Measurements from ENCODE around the gene JAM3.
A peak's percentile ranks its signal among the peaks of the same experiment; 100 is the strongest.

JAM3 gene

GRCh38 chr11:134126217-134126822 lies 57.4 kb downstream of the JAM3 start:
- Histone ChIP-seq H3K4me3 (ENCODE audit: insufficient read length, low read depth) (no peak overlapping the region), H3K9me3 (ENCODE audit: insufficient read depth, low read length) (peaks cover under 1% of the 10 kb centered on the region; the same call in 1 of the 2 replicates), H3K9ac (ENCODE audit: insufficient read length, low read depth) (no peak overlapping the region), H3K4me1 (ENCODE audit: insufficient read depth, insufficient read length) (no peaks in the 10 kb centered on the region), H3K27me3 (ENCODE audit: insufficient read depth, insufficient read length) (peaks cover 7% of the 10 kb centered on the region), H3K36me3 (ENCODE audit: insufficient read depth, insufficient read length, low read length) (no peaks in the 10 kb centered on the region)
- TF ChIP-seq ZNF274 (IDR thresholded peaks at IDR 0.05; ENCODE audit: low read depth, low read length) = no peak
- TF ChIP-seq YY1 (IDR thresholded peaks at IDR 0.05; ENCODE audit: insufficient read depth, insufficient read length) = no peak
- TF ChIP-seq SUZ12 (IDR thresholded peaks at IDR 0.05; ENCODE audit: extremely low read depth, insufficient read depth, insufficient read length) = no peak
- DNase-seq (ENCODE audit: low read depth, low spot score) = peak; percentile 69

DNA sequence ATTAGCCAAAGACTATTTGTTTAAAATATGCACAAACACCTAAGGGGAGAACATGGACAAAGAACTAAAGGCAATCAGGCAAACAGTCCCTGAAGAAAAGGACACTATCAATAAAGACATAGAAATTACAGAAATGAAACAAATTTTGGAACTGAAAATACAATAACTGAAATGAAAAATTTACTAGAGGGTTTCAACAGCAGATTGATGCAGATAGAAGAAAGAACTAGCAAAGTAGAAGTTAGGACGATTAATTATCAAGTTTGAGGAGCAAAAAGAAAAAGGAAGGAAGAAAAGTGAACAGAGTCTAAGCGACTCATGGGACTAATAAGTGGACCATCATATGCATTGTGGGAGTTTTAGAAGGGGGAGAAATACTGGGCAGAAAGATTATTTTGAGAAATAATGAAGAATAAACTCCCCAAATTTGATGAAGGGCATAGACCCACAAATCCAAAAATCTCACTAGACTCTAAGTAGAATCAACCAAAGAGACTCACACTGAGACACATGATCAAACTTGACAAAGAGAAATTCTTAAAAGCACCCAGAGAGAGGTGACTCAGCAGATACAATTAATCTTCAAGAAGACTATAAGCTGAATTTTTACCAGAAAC lies 62.9 kb downstream of the JAM3 start:
- Histone ChIP-seq H3K4me1 (ENCODE audit: insufficient read depth, insufficient read length) (no peaks in the 10 kb centered on the region), H3K9ac (ENCODE audit: insufficient read length, low read depth) (no peak overlapping the region), H3K4me3 (ENCODE audit: insufficient read length, low read depth) (no peak overlapping the region), H3K27me3 (ENCODE audit: insufficient read depth, insufficient read length) (no peaks in the 10 kb centered on the region), H3K36me3 (ENCODE audit: insufficient read depth, insufficient read length, low read length) (no peaks in the 10 kb centered on the region), H3K9me3 (ENCODE audit: insufficient read depth, low read length) (peaks cover 11% of the 10 kb centered on the region)
- TF ChIP-seq YY1 (IDR thresholded peaks at IDR 0.05; ENCODE audit: insufficient read depth, insufficient read length) = no peak
- TF ChIP-seq ZNF274 (IDR thresholded peaks at IDR 0.05; ENCODE audit: low read depth, low read length) = no peak
- TF ChIP-seq SUZ12 (IDR thresholded peaks at IDR 0.05; ENCODE audit: extremely low read depth, insufficient read depth, insufficient read length) = no peak
- no peak for DNase-seq (ENCODE audit: low read depth, low spot score)

- H3K9ac ChIP-seq (ENCODE audit: insufficient read length, low read depth) = no peak overlapping the region
- H3K36me3 ChIP-seq (ENCODE audit: insufficient read depth, insufficient read length, low read length) = no peaks in the 10 kb centered on the region
- H3K27me3 ChIP-seq (ENCODE audit: insufficient read depth, insufficient read length) = no peaks in the 10 kb centered on the region
- no peaks in the 10 kb centered on the region for H3K4me1 ChIP-seq (ENCODE audit: insufficient read depth, insufficient read length)
- TF ChIP-seq SUZ12 (IDR thresholded peaks at IDR 0.05; ENCODE audit: extremely low read depth, insufficient read depth, insufficient read length) (no peak), YY1 (IDR thresholded peaks at IDR 0.05; ENCODE audit: insufficient read depth, insufficient read length) (no peak), ZNF274 (IDR thresholded peaks at IDR 0.05; ENCODE audit: low read depth, low read length) (no peak)
- DNase-seq (ENCODE audit: low read depth, low spot score) = no peak
- H3K4me3 ChIP-seq (ENCODE audit: insufficient read length, low read depth) = no peak overlapping the region
- H3K9me3 ChIP-seq (ENCODE audit: insufficient read depth, low read length) = peaks cover 11% of the 10 kb centered on the region
These were observed 63.9 kb downstream of the JAM3 start for GRCh38 chr11:134132808-134133207.

DNA sequence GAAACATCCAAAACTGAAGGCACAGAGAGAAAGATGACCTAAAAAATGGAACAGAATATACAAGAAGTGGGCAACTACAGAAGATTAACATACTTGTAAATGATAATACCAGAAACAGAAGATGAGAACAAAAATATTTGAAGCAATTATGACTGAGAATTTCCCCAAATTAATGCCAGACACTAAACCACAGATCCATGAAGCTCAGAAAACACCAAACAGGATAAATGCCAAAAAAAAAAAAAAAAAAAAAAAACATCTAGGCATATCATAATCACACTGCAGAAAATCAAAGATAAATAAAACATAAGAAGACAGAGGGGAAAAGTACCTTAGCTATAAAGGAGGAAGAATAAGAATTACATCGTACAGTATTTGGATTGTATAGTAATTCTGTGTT lies 65.3 kb downstream of the JAM3 start:
- DNase-seq (ENCODE audit: low read depth, low spot score) = no peak
- TF ChIP-seq ZNF274 (IDR thresholded peaks at IDR 0.05; ENCODE audit: low read depth, low read length) = no peak
- TF ChIP-seq YY1 (IDR thresholded peaks at IDR 0.05; ENCODE audit: insufficient read depth, insufficient read length) = no peak
- no peak for TF ChIP-seq SUZ12 (IDR thresholded peaks at IDR 0.05; ENCODE audit: extremely low read depth, insufficient read depth, insufficient read length)
- H3K4me1 ChIP-seq (ENCODE audit: insufficient read depth, insufficient read length) = no peaks in the 10 kb centered on the region
- H3K36me3 ChIP-seq (ENCODE audit: insufficient read depth, insufficient read length, low read length) = no peaks in the 10 kb centered on the region
- no peak overlapping the region for H3K9ac ChIP-seq (ENCODE audit: insufficient read length, low read depth)
- peaks cover 11% of the 10 kb centered on the region for H3K9me3 ChIP-seq (ENCODE audit: insufficient read depth, low read length)
- H3K27me3 ChIP-seq (ENCODE audit: insufficient read depth, insufficient read length) = no peaks in the 10 kb centered on the region
- no peak overlapping the region for H3K4me3 ChIP-seq (ENCODE audit: insufficient read length, low read depth)

DNA sequence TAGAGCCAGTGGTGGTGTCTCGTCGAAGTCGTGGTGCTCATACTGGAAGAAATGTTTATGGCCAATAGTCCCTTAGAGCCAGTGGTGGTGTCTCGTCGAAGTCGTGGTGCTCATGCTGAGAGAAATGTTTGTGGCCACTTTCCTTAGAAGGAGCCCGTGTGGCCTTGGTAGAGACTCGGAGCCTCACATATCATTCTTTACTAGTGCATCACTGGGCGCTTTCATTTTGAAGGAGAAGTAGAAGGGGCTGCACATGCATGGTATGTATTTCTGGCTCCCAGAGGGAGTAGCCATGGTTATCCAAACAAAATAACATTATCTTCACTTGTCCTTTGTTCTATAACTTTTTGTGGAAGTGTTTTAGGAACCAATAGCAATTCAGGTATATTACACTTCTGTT lies 69.5 kb downstream of the JAM3 start:
- no peak for DNase-seq (ENCODE audit: low read depth, low spot score)
- TF ChIP-seq ZNF274 (IDR thresholded peaks at IDR 0.05; ENCODE audit: low read depth, low read length) = no peak
- TF ChIP-seq YY1 (IDR thresholded peaks at IDR 0.05; ENCODE audit: insufficient read depth, insufficient read length) = no peak
- TF ChIP-seq SUZ12 (IDR thresholded peaks at IDR 0.05; ENCODE audit: extremely low read depth, insufficient read depth, insufficient read length) = no peak

GRCh38 chr11:134139303-134139872 lies 70.5 kb downstream of the JAM3 start:
- Histone ChIP-seq H3K4me3 (ENCODE audit: insufficient read length, low read depth) (no peak overlapping the region), H3K27me3 (ENCODE audit: insufficient read depth, insufficient read length) (no peaks in the 10 kb centered on the region), H3K4me1 (ENCODE audit: insufficient read depth, insufficient read length) (no peaks in the 10 kb centered on the region), H3K9ac (ENCODE audit: insufficient read length, low read depth) (no peak overlapping the region), H3K9me3 (ENCODE audit: insufficient read depth, low read length) (no peaks in the 10 kb centered on the region), H3K36me3 (ENCODE audit: insufficient read depth, insufficient read length, low read length) (peaks cover 22% of the 10 kb centered on the region)
- DNase-seq (ENCODE audit: low read depth, low spot score) = no peak
- no peak for TF ChIP-seq SUZ12 (IDR thresholded peaks at IDR 0.05; ENCODE audit: extremely low read depth, insufficient read depth, insufficient read length)
- no peak for TF ChIP-seq YY1 (IDR thresholded peaks at IDR 0.05; ENCODE audit: insufficient read depth, insufficient read length)
- no peak for TF ChIP-seq ZNF274 (IDR thresholded peaks at IDR 0.05; ENCODE audit: low read depth, low read length)

More for the DNA sequence above, 69.5 kb downstream of the JAM3 start:
- Histone ChIP-seq H3K9me3 (ENCODE audit: insufficient read depth, low read length) (no peaks in the 10 kb centered on the region), H3K9ac (ENCODE audit: insufficient read length, low read depth) (no peak overlapping the region), H3K4me1 (ENCODE audit: insufficient read depth, insufficient read length) (no peaks in the 10 kb centered on the region), H3K4me3 (ENCODE audit: insufficient read length, low read depth) (no peak overlapping the region), H3K36me3 (ENCODE audit: insufficient read depth, insufficient read length, low read length) (peaks cover 14% of the 10 kb centered on the region), H3K27me3 (ENCODE audit: insufficient read depth, insufficient read length) (no peaks in the 10 kb centered on the region)

DNA sequence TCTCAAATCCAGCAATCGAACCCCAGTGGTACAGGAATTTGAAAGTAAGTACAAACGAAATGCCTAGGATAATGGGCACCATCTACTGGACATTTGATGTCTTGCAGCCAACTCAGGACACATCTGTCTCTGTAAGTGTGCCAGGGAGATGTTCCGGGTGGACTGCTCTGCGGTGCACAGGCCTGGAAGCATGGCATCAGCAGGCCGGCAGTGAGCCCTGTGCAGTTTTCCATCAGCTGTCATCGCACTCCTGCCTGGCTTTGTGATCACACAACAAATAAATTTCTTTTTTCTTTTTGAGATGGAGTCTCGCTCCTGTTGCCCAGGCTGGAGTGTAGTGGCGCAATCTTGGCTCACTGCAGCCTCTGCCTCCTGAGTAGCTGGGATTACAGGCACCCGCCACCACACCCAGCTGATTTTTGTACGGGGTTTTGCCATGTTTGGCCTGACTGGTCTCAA lies 71.0 kb downstream of the JAM3 start:
- Histone ChIP-seq H3K9me3 (ENCODE audit: insufficient read depth, low read length) (no peaks in the 10 kb centered on the region), H3K27me3 (ENCODE audit: insufficient read depth, insufficient read length) (no peaks in the 10 kb centered on the region), H3K9ac (ENCODE audit: insufficient read length, low read depth) (no peak overlapping the region), H3K4me1 (ENCODE audit: insufficient read depth, insufficient read length) (no peaks in the 10 kb centered on the region), H3K36me3 (ENCODE audit: insufficient read depth, insufficient read length, low read length) (peaks cover 27% of the 10 kb centered on the region), H3K4me3 (ENCODE audit: insufficient read length, low read depth) (no peak overlapping the region)
- DNase-seq (ENCODE audit: low read depth, low spot score) = peak; percentile 54
- TF ChIP-seq SUZ12 (IDR thresholded peaks at IDR 0.05; ENCODE audit: extremely low read depth, insufficient read depth, insufficient read length) = no peak
